DOHH2 (cell line): Measurements from ENCODE around the gene CLDND1.
A peak's percentile ranks its signal among the peaks of the same experiment; 100 is the strongest.

Experiments used
- H3F3A ChIP-seq: fragments of 200-600 bp; sonication (generic), shearing (Covaris generic); 2 replicates; pipeline ENCODE4 v1.6.0; 2016; ENCODE audit warnings: antibody characterized with exemption, mild to moderate bottlenecking; ENCODE audit not compliant: control insufficient read depth, insufficient read depth
- H3K27ac ChIP-seq: fragments of 200-600 bp; sonication (generic); 2 replicates; pipeline ENCODE4 v1.5.1; 2014; ENCODE audit warnings: low read depth, mild to moderate bottlenecking, low read length, moderate library complexity
- H3K27me3 ChIP-seq: fragments of 200-600 bp; sonication (generic); 2 replicates; pipeline ENCODE4 v1.6.1; 2014; ENCODE audit warnings: mild to moderate bottlenecking, low read length, mixed read lengths; ENCODE audit not compliant: control insufficient read depth
- H3K36me3 ChIP-seq: fragments of 200-600 bp; sonication (generic); 2 replicates; pipeline ENCODE4 v1.6.1; 2014; ENCODE audit warnings: mild to moderate bottlenecking, low read length, moderate library complexity, mixed read lengths; ENCODE audit not compliant: control insufficient read depth
- H3K4me1 ChIP-seq: fragments of 200-600 bp; sonication (generic); 2 replicates; pipeline ENCODE4 v1.6.1; 2014; ENCODE audit warnings: mild to moderate bottlenecking, low read length, mixed read lengths; ENCODE audit not compliant: control insufficient read depth
- H3K4me2 ChIP-seq: fragments of 200-600 bp; sonication (generic); 2 replicates; pipeline ENCODE4 v1.6.0; 2014; ENCODE audit warnings: mild to moderate bottlenecking, low read length, moderate library complexity
- H3K4me3 ChIP-seq: fragments of 200-600 bp; sonication (generic); 2 replicates; pipeline ENCODE4 v1.5.1; 2014; ENCODE audit warnings: mild to moderate bottlenecking, low read length, mixed read lengths
- H3K79me2 ChIP-seq: fragments of 200-600 bp; sonication (generic); 2 replicates; pipeline ENCODE4 v1.6.1; 2014; ENCODE audit warnings: mild to moderate bottlenecking, low read length, mixed read lengths; ENCODE audit not compliant: control insufficient read depth
- H3K9me2 ChIP-seq: fragments of 200-600 bp; sonication (generic); replicated peaks from 2 replicates; pipeline ENCODE4 v1.6.1; 2014; ENCODE audit warnings: mild to moderate bottlenecking, low read length, mixed read lengths; ENCODE audit not compliant: control insufficient read depth
- H3K9me3 ChIP-seq: fragments of 200-600 bp; sonication (generic); 2 replicates; pipeline ENCODE4 v1.6.1; 2014; ENCODE audit warnings: antibody characterized with exemption, low read length, mixed read lengths; ENCODE audit not compliant: control insufficient read depth, insufficient read depth
- H4K20me1 ChIP-seq: fragments of 200-600 bp; sonication (generic); 2 replicates; pipeline ENCODE4 v1.6.0; 2014; ENCODE audit warnings: low read depth, mild to moderate bottlenecking, antibody characterized with exemption, low read length, moderate library complexity; ENCODE audit not compliant: control insufficient read depth, insufficient read depth
- EZH2phosphoT487 ChIP-seq: fragments of 200-600 bp; sonication (generic); IDR thresholded peaks from 2 replicates; pipeline ENCODE4 v1.6.1; 2017; ENCODE audit warnings: borderline replicate concordance, mild to moderate bottlenecking, antibody characterized with exemption, low read length, moderate library complexity, mixed read lengths
- TF ChIP-seq, protein P1 (sequence below): fragments of 200-600 bp; sonication (generic); IDR thresholded peaks from one replicate; pipeline ENCODE4 v1.5.1; 2014; ENCODE audit warnings: antibody characterized with exemption, mild to moderate bottlenecking, low read depth, low read length; ENCODE audit not compliant: poor library complexity, severe bottlenecking

Gene CLDND1

GRCh38 chr3:98522544-98523281 lies at the start of gene CLDND1:
TSS of gene CLDND1 (minus strand) at chr3:98522902. CDS start at chr3:98521424, 1,478 bp downstream.
- Histone ChIP-seq H3K9me2 (no peaks in the 10 kb centered on the region; the same call in 1 of the 2 replicates), H3K79me2 (peaks cover 45% of the 10 kb centered on the region), H3K27ac (peak within 1 kb of the TSS; percentile 43), H4K20me1 (peaks cover 4% of the 10 kb centered on the region; the same call in 1 of the 2 replicates), H3K9me3 (peaks cover 4% of the 10 kb centered on the region; the same call in 1 of the 2 replicates), H3K36me3 (peaks cover 48% of the 10 kb centered on the region), H3F3A (no peaks in the 10 kb centered on the region; the same call in 1 of the 2 replicates), H3K27me3 (no peaks in the 10 kb centered on the region; the same call in 1 of the 2 replicates), H3K4me2 (peak within 1 kb of the TSS; percentile 88), H3K4me3 (peak within 1 kb of the TSS; percentile 95), H3K4me1 (peaks cover 35% of the 10 kb centered on the region)
- TF ChIP-seq, protein P1, sequence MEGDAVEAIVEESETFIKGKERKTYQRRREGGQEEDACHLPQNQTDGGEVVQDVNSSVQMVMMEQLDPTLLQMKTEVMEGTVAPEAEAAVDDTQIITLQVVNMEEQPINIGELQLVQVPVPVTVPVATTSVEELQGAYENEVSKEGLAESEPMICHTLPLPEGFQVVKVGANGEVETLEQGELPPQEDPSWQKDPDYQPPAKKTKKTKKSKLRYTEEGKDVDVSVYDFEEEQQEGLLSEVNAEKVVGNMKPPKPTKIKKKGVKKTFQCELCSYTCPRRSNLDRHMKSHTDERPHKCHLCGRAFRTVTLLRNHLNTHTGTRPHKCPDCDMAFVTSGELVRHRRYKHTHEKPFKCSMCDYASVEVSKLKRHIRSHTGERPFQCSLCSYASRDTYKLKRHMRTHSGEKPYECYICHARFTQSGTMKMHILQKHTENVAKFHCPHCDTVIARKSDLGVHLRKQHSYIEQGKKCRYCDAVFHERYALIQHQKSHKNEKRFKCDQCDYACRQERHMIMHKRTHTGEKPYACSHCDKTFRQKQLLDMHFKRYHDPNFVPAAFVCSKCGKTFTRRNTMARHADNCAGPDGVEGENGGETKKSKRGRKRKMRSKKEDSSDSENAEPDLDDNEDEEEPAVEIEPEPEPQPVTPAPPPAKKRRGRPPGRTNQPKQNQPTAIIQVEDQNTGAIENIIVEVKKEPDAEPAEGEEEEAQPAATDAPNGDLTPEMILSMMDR = no peak
- no peak for TF ChIP-seq EZH2phosphoT487

DNA sequence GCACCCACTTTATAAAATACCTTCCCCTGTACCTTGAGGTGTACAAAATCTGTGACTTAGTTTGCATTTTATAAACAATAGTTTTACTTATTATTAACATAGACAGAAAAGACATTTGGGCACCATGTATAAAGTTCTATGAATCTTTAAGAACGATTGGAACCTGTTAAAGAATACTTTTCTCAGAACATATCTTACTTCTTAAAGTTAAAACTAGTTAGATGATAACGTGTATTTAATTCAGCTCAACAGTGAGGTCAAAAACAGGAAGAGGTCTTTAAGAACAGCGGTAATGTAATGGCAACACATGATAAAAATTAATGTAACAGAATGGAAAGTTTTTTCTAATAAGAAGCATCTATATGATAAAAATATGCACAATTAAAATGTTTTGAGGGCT lies 45.7 kb upstream of the CLDND1 start:
- TF ChIP-seq, protein P1 = no peak
- TF ChIP-seq EZH2phosphoT487 = no peak
- Histone ChIP-seq H4K20me1 (no peaks in the 10 kb centered on the region), H3F3A (peaks cover 13% of the 10 kb centered on the region), H3K27me3 (no peaks in the 10 kb centered on the region), H3K4me2 (no peak overlapping the region), H3K27ac (no peak overlapping the region), H3K9me2 (no peaks in the 10 kb centered on the region), H3K4me1 (peaks cover 55% of the 10 kb centered on the region), H3K4me3 (no peak overlapping the region), H3K36me3 (no peaks in the 10 kb centered on the region), H3K79me2 (no peaks in the 10 kb centered on the region), H3K9me3 (no peaks in the 10 kb centered on the region)

DNA sequence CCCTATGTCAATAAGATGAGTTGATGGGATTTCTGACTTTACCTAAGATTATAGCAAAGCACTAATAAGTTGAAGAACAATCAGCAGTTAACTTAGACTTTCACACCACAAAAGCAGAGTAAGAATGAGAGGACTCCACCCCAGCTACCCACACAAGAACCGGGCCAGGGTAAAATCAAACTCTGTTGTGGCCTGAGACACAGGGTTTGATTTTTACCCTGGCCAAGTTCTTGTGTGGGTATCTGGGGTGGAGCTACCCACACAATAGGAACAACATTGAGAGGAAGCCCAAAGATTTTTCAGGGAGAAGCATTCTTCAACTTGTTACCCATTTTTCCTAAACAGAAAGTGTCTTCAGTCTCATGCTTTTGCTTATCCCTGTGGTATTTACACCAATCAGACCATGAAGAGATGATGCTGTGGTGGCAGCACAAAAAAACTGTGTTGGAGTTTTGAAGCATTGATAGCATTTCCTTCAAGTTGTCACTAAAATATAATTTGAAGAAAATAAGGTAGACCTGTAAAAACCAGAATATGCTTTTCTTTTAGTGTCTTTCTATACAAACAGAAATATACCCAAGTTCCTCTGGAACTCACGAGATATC lies 45.1 kb upstream of the CLDND1 start:
- Histone ChIP-seq H3K27me3 (no peaks in the 10 kb centered on the region), H3K79me2 (no peaks in the 10 kb centered on the region), H4K20me1 (no peaks in the 10 kb centered on the region), H3K9me2 (no peaks in the 10 kb centered on the region), H3K36me3 (no peaks in the 10 kb centered on the region), H3K9me3 (no peaks in the 10 kb centered on the region), H3K27ac (no peak overlapping the region), H3K4me1 (peaks cover 55% of the 10 kb centered on the region), H3K4me2 (no peak overlapping the region), H3K4me3 (no peak overlapping the region), H3F3A (peaks cover 16% of the 10 kb centered on the region)
- TF ChIP-seq, protein P1 = no peak
